Glomerular endothelial cell (primary cell): ENCODE data around the gene SYNPO2L. TPM values are rescaled to one million over a fixed set of nuclear protein-coding genes. Genes with fewer than 3 reads are reported as not detected.
"Not testable (repeated sequence)": the region's sequence is repeated elsewhere in the genome, so short reads cannot be mapped to it uniquely, and the experiment has no call there.

Experiments used
- DNase-seq: peaks from one replicate; pipeline ENCODE4 v3.0.0-alpha.2; 2011; ENCODE audit warnings: low read depth, low spot score; ENCODE audit errors: extremely low read depth
- total RNA-seq: library from RNA; depleted of rRNA; stranded (reverse); fragments of >200 nt; gene quantifications from 2 replicates; pipeline ENCODE4 v1.2.3, GENCODE V29; 2015

Gene SYNPO2L
- total RNA-seq, result not detected in 2 replicates

- DNase-seq, result no peak
Observed at GRCh38 chr10:73655990-73656298, at the start of gene SYNPO2L. Gene SYNPO2L, minus strand, starts transcription at chr10:73656029. Its CDS starts 107 bp downstream, at chr10:73655922.

GRCh38 chr10:73703924-73704323 is 48.1 kb upstream of the SYNPO2L start:
- DNase-seq, result not testable (repeated sequence)

GRCh38 chr10:73698819-73699218 is 43.0 kb upstream of the SYNPO2L start:
- not testable (repeated sequence) for DNase-seq

GRCh38 chr10:73697675-73698159 is 41.9 kb upstream of the SYNPO2L start, which contains the start of gene AGAP5:
Gene AGAP5, minus strand, starts transcription at chr10:73698109. Its CDS starts 354 bp downstream, at chr10:73697755.
- not testable (repeated sequence) for DNase-seq

GRCh38 chr10:73695302-73695701 is 39.5 kb upstream of the SYNPO2L start:
- DNase-seq, result not testable (repeated sequence)

- DNase-seq, result not testable (repeated sequence)
Observed at GRCh38 chr10:73690755-73691154, 34.9 kb upstream of the SYNPO2L start.

GRCh38 chr10:73689596-73689995 is 33.8 kb upstream of the SYNPO2L start:
- DNase-seq, result not testable (repeated sequence)

- not testable (repeated sequence) for DNase-seq
Observed at GRCh38 chr10:73687641-73688040, 31.8 kb upstream of the SYNPO2L start.

GRCh38 chr10:73674546-73674945 is 18.7 kb upstream of the SYNPO2L start:
- DNase-seq, result not testable (repeated sequence)

GRCh38 chr10:73668378-73668777 is 12.5 kb upstream of the SYNPO2L start:
- DNase-seq, result not testable (repeated sequence)

GRCh38 chr10:73666153-73666809 is 10.5 kb upstream of the SYNPO2L start:
- not testable (repeated sequence) for DNase-seq

GRCh38 chr10:73665581-73665980 is 9.8 kb upstream of the SYNPO2L start:
- DNase-seq, result not testable (repeated sequence)

- DNase-seq, result not testable (repeated sequence)
Observed at GRCh38 chr10:73664156-73665040, 8.6 kb upstream of the SYNPO2L start.

GRCh38 chr10:73663621-73664020 is 7.8 kb upstream of the SYNPO2L start:
- not testable (repeated sequence) for DNase-seq

- DNase-seq, result not testable (repeated sequence)
Observed at GRCh38 chr10:73662705-73663104, 6.9 kb upstream of the SYNPO2L start.

- DNase-seq, result no peak
Observed at GRCh38 chr10:73655257-73655989, 406 bp downstream of the SYNPO2L start.

- no peak for DNase-seq
Observed at GRCh38 chr10:73653701-73654100, 2.1 kb downstream of the SYNPO2L start.

- no peak for DNase-seq
Observed at GRCh38 chr10:73653195-73653594, 2.6 kb downstream of the SYNPO2L start.

- DNase-seq, result no peak
Observed at GRCh38 chr10:73650537-73651331, 5.1 kb downstream of the SYNPO2L start.
